ENCODE results near the gene CPN2. TPM values are rescaled to one million over a fixed set of nuclear protein-coding genes. Genes with fewer than 3 reads are reported as not detected.

CPN2 gene
- total and polyA plus RNA-seq, 2 of the 8 experiments (the other 6 are each of a cell fraction or from before 2014, with no cell fraction given): 0.03 TPM; not detected in 1

- TF ChIP-seq CHD7 (IDR thresholded peaks at IDR 0.05; ENCODE audit: insufficient replicate concordance, low read length) (no peak), USF2 (IDR thresholded peaks at IDR 0.05; ENCODE audit: low read length) (no peak), SUZ12 (IDR thresholded peaks at IDR 0.05; ENCODE audit: low read length) (no peak), CTCF (IDR thresholded peaks at IDR 0.05; ENCODE audit: control extremely low read depth in 1 of 3, insufficient read depth in 1 of 3, low read depth in 1 of 3, low read length in 3 of 3) (no peak), ATF3 (IDR thresholded peaks at IDR 0.05; ENCODE audit: insufficient read depth, low read depth, low read length) (no peak)
These were observed 34.9 kb upstream of the CPN2 start (continued) for GRCh38 chr3:194386066-194386465.

Data from H1 (cell line).